IPS-20b (cell line): Measurements from ENCODE around the gene MYH16.

Source experiments
- H3K27ac ChIP-seq: one replicate; pipeline ENCODE4 v1.5.1; 2013; ENCODE audit warnings: low read length
- H3K27me3 ChIP-seq: 2 replicates; pipeline ENCODE4 v1.6.1; 2013; ENCODE audit warnings: mild to moderate bottlenecking, low read length, inconsistent platforms; ENCODE audit not compliant: insufficient read depth
- H3K36me3 ChIP-seq: 2 replicates; pipeline ENCODE4 v1.6.1; 2013; ENCODE audit warnings: low read depth, mild to moderate bottlenecking, inconsistent platforms, low read length, moderate library complexity; ENCODE audit not compliant: insufficient read depth
- H3K4me1 ChIP-seq: 2 replicates; pipeline ENCODE4 v1.6.1; 2013; ENCODE audit warnings: mild to moderate bottlenecking, control low read depth, inconsistent platforms, low read length, moderate library complexity; ENCODE audit not compliant: insufficient read depth
- H3K4me3 ChIP-seq: 2 replicates; pipeline ENCODE4 v1.5.1; 2013; ENCODE audit warnings: mild to moderate bottlenecking, low read length, inconsistent platforms
- H3K9ac ChIP-seq: 2 replicates; pipeline ENCODE4 v1.6.1; 2013; ENCODE audit warnings: low read depth, mild to moderate bottlenecking, inconsistent platforms, low read length, moderate library complexity
- H3K9me3 ChIP-seq: 2 replicates; pipeline ENCODE4 v1.6.1; 2013; ENCODE audit warnings: mild to moderate bottlenecking, low read depth, low read length, inconsistent platforms; ENCODE audit not compliant: insufficient read depth

The MYH16 gene

GRCh38 chr7:99243751-99244337 lies 28.8 kb upstream of the MYH16 start:
- no peaks in the 10 kb centered on the region for H3K9me3 ChIP-seq
- H3K4me1 ChIP-seq = no peaks in the 10 kb centered on the region
- H3K36me3 ChIP-seq = no peaks in the 10 kb centered on the region
- no peaks in the 10 kb centered on the region for H3K27me3 ChIP-seq
- H3K27ac ChIP-seq = no peak overlapping the region
- H3K4me3 ChIP-seq = no peak overlapping the region
- H3K9ac ChIP-seq = no peak overlapping the region

GRCh38 chr7:99244939-99245338 lies 27.7 kb upstream of the MYH16 start:
- H3K27ac ChIP-seq = no peak overlapping the region
- no peak overlapping the region for H3K9ac ChIP-seq
- H3K4me1 ChIP-seq = no peaks in the 10 kb centered on the region
- H3K27me3 ChIP-seq = no peaks in the 10 kb centered on the region
- no peaks in the 10 kb centered on the region for H3K9me3 ChIP-seq
- no peaks in the 10 kb centered on the region for H3K36me3 ChIP-seq
- no peak overlapping the region for H3K4me3 ChIP-seq

DNA sequence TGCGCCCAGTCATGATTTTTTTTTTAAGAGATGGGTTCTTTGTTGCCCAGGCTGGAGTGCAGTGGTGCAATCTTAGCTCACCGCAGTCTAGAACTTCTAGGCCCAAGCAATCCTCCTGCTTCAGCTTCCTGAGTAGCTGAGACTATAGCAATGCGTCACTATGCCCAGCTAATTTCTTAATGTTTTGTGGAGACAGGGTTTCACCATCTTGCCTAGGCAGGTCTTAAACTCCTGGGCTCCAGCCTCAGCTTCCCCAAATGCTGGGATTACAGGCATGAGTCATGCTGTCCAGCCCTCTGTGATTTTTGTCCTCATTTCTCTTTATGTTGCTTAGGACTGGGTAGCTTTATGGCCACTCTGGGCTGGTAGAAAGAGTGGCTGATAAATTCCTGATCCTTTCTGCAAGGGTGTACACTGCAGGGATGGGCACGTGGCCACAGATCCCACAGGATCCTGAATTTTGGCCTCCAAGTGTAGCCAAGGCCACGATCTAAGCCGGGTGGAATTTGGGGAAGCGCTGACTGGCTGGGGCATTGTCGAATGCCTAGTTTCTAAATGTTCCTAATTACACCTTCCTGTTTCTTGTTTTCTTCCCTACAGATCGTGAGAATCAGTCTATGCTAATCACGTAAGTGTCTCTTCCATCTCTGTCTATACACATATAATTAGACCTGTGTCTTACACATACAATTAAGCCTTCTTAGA lies 24.1 kb upstream of the MYH16 start:
- no peaks in the 10 kb centered on the region for H3K36me3 ChIP-seq
- peaks cover 8% of the 10 kb centered on the region; the same call in 1 of the 2 replicates for H3K4me1 ChIP-seq
- no peaks in the 10 kb centered on the region for H3K27me3 ChIP-seq
- H3K9ac ChIP-seq = no peak overlapping the region
- no peaks in the 10 kb centered on the region for H3K9me3 ChIP-seq
- no peak overlapping the region for H3K27ac ChIP-seq
- no peak overlapping the region for H3K4me3 ChIP-seq

GRCh38 chr7:99249985-99250575 lies 22.6 kb upstream of the MYH16 start:
- Histone ChIP-seq H3K27me3 (no peaks in the 10 kb centered on the region), H3K9me3 (no peaks in the 10 kb centered on the region), H3K9ac (no peak overlapping the region), H3K4me3 (no peak overlapping the region), H3K4me1 (peaks cover 8% of the 10 kb centered on the region; the same call in 1 of the 2 replicates), H3K36me3 (no peaks in the 10 kb centered on the region), H3K27ac (no peak overlapping the region)

DNA sequence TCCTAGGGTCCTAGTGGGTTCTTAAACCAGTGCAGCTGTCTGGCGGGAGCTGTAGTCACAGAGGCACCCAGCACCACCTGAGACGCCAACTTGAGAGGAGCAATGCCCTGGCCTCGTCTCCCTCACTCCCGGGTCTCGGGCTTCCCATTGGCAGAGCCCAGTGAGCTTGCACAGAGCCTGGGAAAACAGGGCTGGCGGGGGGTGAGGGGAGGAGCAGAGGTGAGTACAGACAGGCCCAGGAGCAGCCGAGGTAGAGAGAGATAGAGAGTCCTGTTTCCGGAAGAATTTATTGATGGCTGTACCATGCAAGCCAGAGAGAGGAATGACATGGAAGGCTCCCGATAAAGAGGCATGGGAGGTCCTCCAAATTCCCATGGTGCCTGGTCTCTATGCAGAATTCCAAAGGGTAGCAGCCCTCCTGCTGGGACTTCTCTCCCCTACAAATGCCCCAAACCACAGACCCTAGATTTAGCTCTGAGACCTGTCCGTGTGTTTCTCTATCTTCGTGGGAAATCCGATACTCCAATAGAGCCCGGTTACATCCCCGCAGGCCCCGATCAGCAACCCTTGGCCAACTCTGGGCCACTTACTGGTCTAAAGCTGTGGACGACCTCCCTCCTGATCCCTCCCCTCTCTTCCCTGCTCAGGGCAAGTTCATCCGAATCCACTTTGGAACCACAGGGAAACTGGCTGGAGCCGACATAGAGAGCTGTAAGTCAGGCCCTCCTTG lies 20.3 kb upstream of the MYH16 start:
- Histone ChIP-seq H3K9me3 (no peaks in the 10 kb centered on the region), H3K27ac (no peak overlapping the region), H3K27me3 (no peaks in the 10 kb centered on the region), H3K9ac (no peak overlapping the region), H3K36me3 (no peaks in the 10 kb centered on the region), H3K4me1 (peaks cover 8% of the 10 kb centered on the region; the same call in 1 of the 2 replicates), H3K4me3 (no peak overlapping the region)

DNA sequence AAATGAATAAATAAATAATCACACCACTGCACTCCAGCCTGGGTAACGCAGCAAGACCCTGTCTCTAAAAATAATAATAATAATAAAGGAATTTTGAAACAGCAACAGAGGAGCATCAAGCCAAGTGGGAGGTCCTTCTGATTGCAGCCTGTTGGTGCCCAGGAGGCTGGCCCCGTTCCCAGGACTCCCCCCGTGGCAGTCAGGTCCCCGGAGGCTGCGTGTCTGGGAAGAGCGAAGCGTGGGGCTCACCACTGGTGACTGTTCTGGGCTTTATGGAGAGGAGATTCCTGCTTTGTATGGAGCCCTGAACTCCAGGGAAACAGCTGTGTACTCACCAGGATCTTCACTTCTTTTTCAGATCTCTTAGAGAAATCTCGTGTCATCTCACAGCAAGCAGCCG lies 19.3 kb upstream of the MYH16 start:
- peaks cover 8% of the 10 kb centered on the region; the same call in 1 of the 2 replicates for H3K4me1 ChIP-seq

GRCh38 chr7:99254390-99254789 lies 18.2 kb upstream of the MYH16 start:
- Histone ChIP-seq H3K27ac (no peak overlapping the region), H3K9me3 (no peaks in the 10 kb centered on the region), H3K4me1 (peaks cover 8% of the 10 kb centered on the region; the same call in 1 of the 2 replicates), H3K27me3 (no peaks in the 10 kb centered on the region), H3K4me3 (no peak overlapping the region), H3K36me3 (no peaks in the 10 kb centered on the region), H3K9ac (no peak overlapping the region)

More for the DNA sequence above, 19.3 kb upstream of the MYH16 start:
- no peak overlapping the region for H3K27ac ChIP-seq
- no peaks in the 10 kb centered on the region for H3K9me3 ChIP-seq
- H3K4me3 ChIP-seq = no peak overlapping the region
- H3K9ac ChIP-seq = no peak overlapping the region
- H3K27me3 ChIP-seq = no peaks in the 10 kb centered on the region
- H3K36me3 ChIP-seq = no peaks in the 10 kb centered on the region

- Histone ChIP-seq H3K9ac (no peak overlapping the region), H3K4me1 (peaks cover 8% of the 10 kb centered on the region; the same call in 1 of the 2 replicates), H3K27me3 (no peaks in the 10 kb centered on the region), H3K27ac (no peak overlapping the region), H3K9me3 (no peaks in the 10 kb centered on the region), H3K4me3 (no peak overlapping the region), H3K36me3 (no peaks in the 10 kb centered on the region)
Measured at GRCh38 chr7:99255463-99255862, 17.2 kb upstream of the MYH16 start.

DNA sequence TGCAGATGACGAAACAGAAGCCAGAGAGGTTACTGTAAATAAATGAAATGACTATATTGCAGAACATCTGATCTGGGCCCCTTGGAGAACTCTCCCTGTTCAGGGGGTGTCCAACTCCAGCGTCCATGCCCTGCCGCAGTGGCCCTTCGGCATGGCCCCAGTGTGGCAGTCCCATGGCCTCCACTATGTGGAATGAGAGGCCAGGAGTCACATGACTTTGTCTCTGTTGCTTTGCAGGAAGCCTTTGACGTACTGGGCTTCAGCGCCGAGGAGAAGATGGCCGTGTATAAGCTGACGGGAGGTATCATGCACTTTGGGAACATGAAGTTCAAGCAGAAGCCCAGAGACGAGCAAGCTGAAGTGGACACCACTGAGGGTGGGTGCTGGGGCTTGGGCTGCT lies 15.6 kb upstream of the MYH16 start:
- no peak overlapping the region for H3K27ac ChIP-seq
- no peak overlapping the region for H3K9ac ChIP-seq
- peaks cover 6% of the 10 kb centered on the region; the same call in 1 of the 2 replicates for H3K4me1 ChIP-seq
- H3K9me3 ChIP-seq = no peaks in the 10 kb centered on the region
- no peaks in the 10 kb centered on the region for H3K36me3 ChIP-seq
- H3K4me3 ChIP-seq = no peak overlapping the region
- no peaks in the 10 kb centered on the region for H3K27me3 ChIP-seq

GRCh38 chr7:99257675-99258074 lies 15.0 kb upstream of the MYH16 start:
- Histone ChIP-seq H3K9me3 (no peaks in the 10 kb centered on the region), H3K4me3 (no peak overlapping the region), H3K9ac (no peak overlapping the region), H3K36me3 (no peaks in the 10 kb centered on the region), H3K4me1 (peaks cover under 1% of the 10 kb centered on the region; the same call in 1 of the 2 replicates), H3K27ac (no peak overlapping the region), H3K27me3 (no peaks in the 10 kb centered on the region)

DNA sequence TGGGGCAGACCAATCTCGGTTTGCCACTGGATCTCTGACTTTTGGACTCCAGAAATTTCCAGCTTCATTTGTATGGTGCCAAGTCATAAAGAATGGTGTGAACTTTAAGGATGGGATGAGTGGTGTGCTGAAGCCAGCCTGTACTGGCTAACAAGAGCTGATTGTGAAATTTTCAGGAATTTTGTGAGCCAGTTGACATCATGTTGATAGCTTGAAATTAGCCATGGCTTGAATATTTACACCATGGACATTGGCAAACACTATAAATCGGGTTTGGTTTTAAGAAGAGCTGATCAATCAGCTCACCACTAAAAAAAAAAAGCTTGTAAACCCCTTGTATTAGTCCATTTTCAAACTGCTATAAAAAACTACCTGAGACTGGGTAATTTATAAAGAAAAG lies 14.1 kb upstream of the MYH16 start:
- H3K36me3 ChIP-seq = no peaks in the 10 kb centered on the region
- no peak overlapping the region for H3K9ac ChIP-seq
- H3K9me3 ChIP-seq = no peaks in the 10 kb centered on the region

More for the DNA sequence above, 14.1 kb upstream of the MYH16 start:
- H3K27ac ChIP-seq = no peak overlapping the region
- no peaks in the 10 kb centered on the region for H3K27me3 ChIP-seq
- H3K4me3 ChIP-seq = no peak overlapping the region
- H3K4me1 ChIP-seq = no peaks in the 10 kb centered on the region
